ENCODE data around the gene UROC1.

The UROC1 gene

DNA sequence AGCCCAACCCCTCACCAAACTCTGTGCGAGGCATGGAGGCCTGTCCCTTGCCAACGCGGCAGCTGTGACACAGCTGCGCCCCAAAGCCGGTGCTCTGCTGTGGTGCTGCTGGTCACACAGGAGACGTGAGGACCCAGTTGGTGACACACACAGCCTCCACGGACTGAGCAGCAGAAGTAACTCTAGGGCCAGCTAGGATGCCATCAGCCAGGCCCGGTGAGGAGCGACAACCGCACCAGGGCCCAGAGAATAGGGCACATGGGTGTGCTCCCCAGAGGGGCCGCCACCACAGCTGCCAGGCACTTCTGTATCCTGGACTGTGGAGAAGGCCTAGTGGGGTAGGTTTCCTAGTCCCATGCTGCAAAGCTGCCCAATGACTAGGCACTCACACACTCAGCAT lies 52.6 kb downstream of the UROC1 start:
- H3K4me3 ChIP-seq (ENCODE audit: low read depth in 1 of 5, low read length in 5 of 5) = no peak overlapping the region
- H3K9ac ChIP-seq (ENCODE audit: low read length in 5 of 5) = no peak overlapping the region
- peak overlapping the region; percentile 50 for H3K27ac ChIP-seq (ENCODE audit: low read depth, low read length)
- peaks cover 7 to 96% (median 90%) of the 10 kb centered on the region in 5 donors for H3K36me3 ChIP-seq (ENCODE audit: control insufficient read depth in 5 of 5, insufficient read depth in 5 of 5, low read length in 5 of 5)
- H3K27me3 ChIP-seq (ENCODE audit: control insufficient read depth in 5 of 5, insufficient read depth in 4 of 5, low read length in 5 of 5) = no peaks in the 10 kb centered on the region
- H3K4me1 ChIP-seq (ENCODE audit: control insufficient read depth in 5 of 5, insufficient read depth in 5 of 5, low read length in 5 of 5) = peaks cover 4 to 42% (median 29%) of the 10 kb centered on the region in 5 donors
- no peaks in the 10 kb centered on the region for H3K9me3 ChIP-seq (ENCODE audit: control insufficient read depth in 5 of 5, low read length in 5 of 5)

DNA sequence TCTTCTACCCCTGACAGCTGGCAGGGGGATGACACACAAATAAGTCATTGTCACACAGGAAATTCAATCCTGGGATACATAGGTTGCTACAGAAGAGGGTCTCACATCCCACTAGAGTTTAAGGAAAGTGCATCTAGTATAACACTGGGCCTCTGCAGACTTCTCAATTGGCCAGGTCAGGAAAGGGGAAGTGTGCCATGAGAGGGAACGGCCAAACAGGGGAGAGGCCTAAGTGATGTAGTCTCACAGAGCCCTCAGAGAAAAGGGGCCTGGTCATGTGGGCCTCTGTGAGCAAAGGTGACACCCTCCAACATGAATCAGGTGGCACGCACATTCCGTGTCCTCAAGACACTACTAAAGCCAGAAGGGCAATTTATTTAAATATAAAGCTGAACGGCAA lies 53.1 kb downstream of the UROC1 start:
- Histone ChIP-seq H3K27me3 (ENCODE audit: control insufficient read depth in 5 of 5, insufficient read depth in 4 of 5, low read length in 5 of 5) (no peaks in the 10 kb centered on the region), H3K36me3 (ENCODE audit: control insufficient read depth in 5 of 5, insufficient read depth in 5 of 5, low read length in 5 of 5) (peaks cover 7 to 96% (median 90%) of the 10 kb centered on the region in 5 donors), H3K4me3 (ENCODE audit: low read depth in 1 of 5, low read length in 5 of 5) (no peak overlapping the region), H3K4me1 (ENCODE audit: control insufficient read depth in 5 of 5, insufficient read depth in 5 of 5, low read length in 5 of 5) (peaks cover 4 to 42% (median 29%) of the 10 kb centered on the region in 5 donors), H3K9me3 (ENCODE audit: control insufficient read depth in 5 of 5, low read length in 5 of 5) (no peaks in the 10 kb centered on the region), H3K27ac (ENCODE audit: low read depth, low read length) (peak overlapping the region; percentile 50), H3K9ac (ENCODE audit: low read length in 5 of 5) (peak overlapping the region in 1 of 5 donors; percentile 5)

DNA sequence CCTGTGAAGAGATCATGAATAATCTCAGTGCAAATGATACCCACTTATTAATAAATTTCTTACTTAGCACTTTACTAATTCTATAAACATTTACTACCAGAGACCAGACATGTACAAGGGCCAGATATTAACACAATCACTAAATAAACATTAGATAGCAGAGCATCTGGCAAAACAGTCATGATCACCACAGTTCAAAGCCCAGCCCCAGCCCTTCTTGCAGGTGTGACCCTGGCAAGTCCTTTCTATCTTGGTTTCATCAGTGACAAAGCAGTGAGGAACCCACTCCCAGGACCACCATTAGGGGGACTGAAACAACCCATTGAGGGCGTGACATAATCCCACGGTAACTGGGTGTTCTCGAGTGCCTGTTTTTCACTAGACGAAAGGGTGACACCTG lies 53.5 kb downstream of the UROC1 start:
- Histone ChIP-seq H3K9ac (ENCODE audit: low read length in 5 of 5) (peak overlapping the region in 1 of 5 donors; percentile 5), H3K27ac (ENCODE audit: low read depth, low read length) (no peak overlapping the region), H3K36me3 (ENCODE audit: control insufficient read depth in 5 of 5, insufficient read depth in 5 of 5, low read length in 5 of 5) (peaks cover 7 to 96% (median 90%) of the 10 kb centered on the region in 5 donors)

DNA sequence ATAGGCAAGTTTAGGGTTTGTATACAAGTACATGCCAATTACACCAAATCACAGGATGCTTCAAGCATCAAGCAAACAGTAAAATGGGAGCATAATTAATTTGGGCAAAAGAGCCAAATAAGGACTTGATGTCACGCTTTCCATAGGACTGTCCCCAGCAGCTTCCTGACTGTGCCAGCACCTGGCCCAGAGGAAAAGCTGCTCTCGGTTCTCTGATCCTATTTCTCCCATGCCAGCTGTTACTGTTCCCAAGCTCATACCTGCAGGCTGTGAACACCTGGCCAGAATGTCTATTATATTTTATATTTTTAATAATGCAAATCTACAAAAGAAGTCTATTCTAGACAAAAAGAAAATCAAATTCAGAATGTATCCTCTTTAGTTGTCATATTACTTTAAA lies 54.1 kb downstream of the UROC1 start:
- Histone ChIP-seq H3K36me3 (ENCODE audit: control insufficient read depth in 5 of 5, insufficient read depth in 5 of 5, low read length in 5 of 5) (peaks cover 10 to 96% (median 90%) of the 10 kb centered on the region in 5 donors), H3K27ac (ENCODE audit: low read depth, low read length) (no peak overlapping the region), H3K9ac (ENCODE audit: low read length in 5 of 5) (no peak overlapping the region), H3K4me1 (ENCODE audit: control insufficient read depth in 5 of 5, insufficient read depth in 5 of 5, low read length in 5 of 5) (peaks cover 4 to 38% (median 29%) of the 10 kb centered on the region in 5 donors), H3K27me3 (ENCODE audit: control insufficient read depth in 5 of 5, insufficient read depth in 4 of 5, low read length in 5 of 5) (no peaks in the 10 kb centered on the region), H3K4me3 (ENCODE audit: low read depth in 1 of 5, low read length in 5 of 5) (no peak overlapping the region), H3K9me3 (ENCODE audit: control insufficient read depth in 5 of 5, low read length in 5 of 5) (no peaks in the 10 kb centered on the region)

More for the DNA sequence above, 53.5 kb downstream of the UROC1 start:
- Histone ChIP-seq H3K4me1 (ENCODE audit: control insufficient read depth in 5 of 5, insufficient read depth in 5 of 5, low read length in 5 of 5) (peaks cover 4 to 42% (median 29%) of the 10 kb centered on the region in 5 donors), H3K27me3 (ENCODE audit: control insufficient read depth in 5 of 5, insufficient read depth in 4 of 5, low read length in 5 of 5) (no peaks in the 10 kb centered on the region), H3K4me3 (ENCODE audit: low read depth in 1 of 5, low read length in 5 of 5) (no peak overlapping the region), H3K9me3 (ENCODE audit: control insufficient read depth in 5 of 5, low read length in 5 of 5) (no peaks in the 10 kb centered on the region)

DNA sequence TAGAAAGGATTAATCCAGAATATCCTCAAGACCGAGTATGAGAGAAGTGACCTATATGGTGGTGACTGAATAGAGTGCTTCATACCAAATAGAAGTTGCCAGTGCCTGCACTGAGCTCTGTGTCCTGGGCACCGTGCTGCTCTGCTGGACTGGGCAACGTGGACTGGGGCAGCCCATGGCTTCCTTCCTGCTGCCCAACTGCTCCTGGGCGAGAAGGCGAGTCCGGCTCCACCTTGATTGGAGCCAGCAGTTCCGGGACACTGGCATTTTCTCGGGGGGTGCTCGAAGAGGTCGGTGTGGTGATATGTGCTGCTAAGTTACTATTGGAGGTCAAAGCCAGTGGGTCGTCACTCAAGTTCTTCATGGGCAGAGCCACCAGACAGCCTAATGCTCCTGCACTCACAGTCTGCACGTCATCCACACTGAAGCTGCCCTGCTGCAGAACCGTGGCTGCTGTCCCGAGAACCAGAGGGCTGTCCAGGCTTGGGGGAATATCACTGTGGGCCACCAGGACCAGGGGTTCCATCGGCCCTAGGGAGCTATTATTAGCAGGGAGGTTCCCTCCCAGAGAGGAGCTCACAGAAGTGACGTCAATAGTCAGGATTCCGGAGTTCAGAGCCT lies 56.0 kb downstream of the UROC1 start:
- Histone ChIP-seq H3K27me3 (ENCODE audit: control insufficient read depth in 5 of 5, insufficient read depth in 4 of 5, low read length in 5 of 5) (no peaks in the 10 kb centered on the region), H3K36me3 (ENCODE audit: control insufficient read depth in 5 of 5, insufficient read depth in 5 of 5, low read length in 5 of 5) (peaks cover 13 to 91% (median 86%) of the 10 kb centered on the region in 5 donors), H3K27ac (ENCODE audit: low read depth, low read length) (no peak overlapping the region), H3K9ac (ENCODE audit: low read length in 5 of 5) (no peak overlapping the region), H3K4me1 (ENCODE audit: control insufficient read depth in 5 of 5, insufficient read depth in 5 of 5, low read length in 5 of 5) (peaks cover 0 to 25% (median 19%) of the 10 kb centered on the region in 5 donors), H3K4me3 (ENCODE audit: low read depth in 1 of 5, low read length in 5 of 5) (no peak overlapping the region), H3K9me3 (ENCODE audit: control insufficient read depth in 5 of 5, low read length in 5 of 5) (no peaks in the 10 kb centered on the region)

DNA sequence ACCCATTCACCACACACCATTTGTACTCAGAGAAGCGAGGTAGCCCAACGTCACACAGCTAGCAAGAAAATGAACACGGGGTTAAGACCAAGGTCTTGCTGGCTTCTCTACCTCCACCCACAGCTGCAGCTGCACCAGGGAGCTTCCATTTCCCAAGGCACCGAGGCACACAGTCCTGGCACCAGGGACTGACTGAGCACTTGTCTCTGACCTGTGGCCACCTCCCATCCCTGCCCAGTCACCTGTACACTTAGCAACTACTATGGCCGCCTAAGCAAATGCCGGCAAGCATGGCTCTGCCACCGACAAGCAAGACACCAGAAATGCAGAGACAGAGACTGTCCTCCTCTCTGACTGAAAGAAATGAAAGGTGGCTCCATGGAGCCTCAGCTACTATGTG lies 57.2 kb downstream of the UROC1 start:
- no peak overlapping the region for H3K27ac ChIP-seq (ENCODE audit: low read depth, low read length)
- H3K9me3 ChIP-seq (ENCODE audit: control insufficient read depth in 5 of 5, low read length in 5 of 5) = no peaks in the 10 kb centered on the region
- no peak overlapping the region for H3K9ac ChIP-seq (ENCODE audit: low read length in 5 of 5)
- H3K27me3 ChIP-seq (ENCODE audit: control insufficient read depth in 5 of 5, insufficient read depth in 4 of 5, low read length in 5 of 5) = no peaks in the 10 kb centered on the region
- peaks cover 0 to 16% (median 10%) of the 10 kb centered on the region in 5 donors for H3K4me1 ChIP-seq (ENCODE audit: control insufficient read depth in 5 of 5, insufficient read depth in 5 of 5, low read length in 5 of 5)
- H3K4me3 ChIP-seq (ENCODE audit: low read depth in 1 of 5, low read length in 5 of 5) = no peak overlapping the region
- H3K36me3 ChIP-seq (ENCODE audit: control insufficient read depth in 5 of 5, insufficient read depth in 5 of 5, low read length in 5 of 5) = peaks cover 13 to 88% (median 81%) of the 10 kb centered on the region in 5 donors

DNA sequence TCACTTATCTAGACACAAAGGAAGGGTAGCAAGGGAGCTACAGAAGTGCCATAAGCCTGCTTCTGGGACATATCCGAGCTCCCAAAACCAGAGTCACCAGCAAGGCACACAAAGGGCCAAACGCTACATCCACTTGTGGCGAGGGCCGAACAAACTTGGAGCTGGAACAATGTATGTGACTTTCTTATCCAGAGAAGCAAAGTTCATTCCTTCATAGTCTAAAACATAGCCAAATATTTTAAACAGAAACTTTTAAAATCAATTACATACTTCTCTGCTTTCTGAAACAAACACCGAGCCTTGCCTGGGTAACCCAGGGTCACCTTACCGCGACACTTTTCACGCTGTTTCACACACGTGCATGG lies 57.8 kb downstream of the UROC1 start:
- peaks cover 14 to 84% (median 74%) of the 10 kb centered on the region in 5 donors for H3K36me3 ChIP-seq (ENCODE audit: control insufficient read depth in 5 of 5, insufficient read depth in 5 of 5, low read length in 5 of 5)
- H3K9me3 ChIP-seq (ENCODE audit: control insufficient read depth in 5 of 5, low read length in 5 of 5) = no peaks in the 10 kb centered on the region
- H3K4me1 ChIP-seq (ENCODE audit: control insufficient read depth in 5 of 5, insufficient read depth in 5 of 5, low read length in 5 of 5) = peaks cover 0 to 13% (median 7%) of the 10 kb centered on the region in 5 donors
- no peak overlapping the region for H3K4me3 ChIP-seq (ENCODE audit: low read depth in 1 of 5, low read length in 5 of 5)
- no peaks in the 10 kb centered on the region for H3K27me3 ChIP-seq (ENCODE audit: control insufficient read depth in 5 of 5, insufficient read depth in 4 of 5, low read length in 5 of 5)
- no peak overlapping the region for H3K27ac ChIP-seq (ENCODE audit: low read depth, low read length)
- H3K9ac ChIP-seq (ENCODE audit: low read length in 5 of 5) = no peak overlapping the region

DNA sequence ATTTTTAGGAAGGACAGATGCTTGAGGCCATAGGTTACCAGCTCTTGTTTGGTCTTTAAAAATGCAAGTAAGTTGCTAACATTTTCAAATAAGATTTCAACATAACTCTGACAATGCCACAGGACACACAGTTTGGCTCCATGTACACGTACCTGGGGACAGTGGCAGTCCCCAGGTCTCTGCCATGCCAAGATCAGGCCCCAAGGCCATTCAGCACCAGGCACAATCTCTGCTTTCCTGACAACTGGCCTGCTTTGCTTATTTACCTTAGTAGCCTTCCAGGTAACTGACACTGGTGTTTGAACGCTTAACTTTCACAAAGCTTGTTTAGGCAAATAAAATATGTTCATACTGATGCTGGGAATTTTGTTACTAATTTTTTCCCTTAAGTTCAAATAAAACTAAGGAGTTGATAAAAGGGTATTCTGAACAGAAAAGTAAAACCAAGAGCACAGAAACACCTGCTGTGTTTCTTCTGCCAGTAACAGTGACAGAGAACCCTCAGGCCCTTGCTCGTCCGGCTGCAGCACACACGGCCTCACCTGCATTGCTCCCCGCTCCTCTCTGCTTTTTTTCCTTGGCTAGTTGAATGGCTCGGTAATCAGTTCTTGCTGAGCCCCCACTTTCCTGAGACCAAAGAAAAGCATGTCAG lies 58.3 kb downstream of the UROC1 start:
- H3K27ac ChIP-seq (ENCODE audit: low read depth, low read length) = no peak overlapping the region
- no peaks in the 10 kb centered on the region for H3K27me3 ChIP-seq (ENCODE audit: control insufficient read depth in 5 of 5, insufficient read depth in 4 of 5, low read length in 5 of 5)
- H3K4me3 ChIP-seq (ENCODE audit: low read depth in 1 of 5, low read length in 5 of 5) = no peak overlapping the region
- peaks cover 0 to 12% (median 1%) of the 10 kb centered on the region in 5 donors for H3K4me1 ChIP-seq (ENCODE audit: control insufficient read depth in 5 of 5, insufficient read depth in 5 of 5, low read length in 5 of 5)
- H3K36me3 ChIP-seq (ENCODE audit: control insufficient read depth in 5 of 5, insufficient read depth in 5 of 5, low read length in 5 of 5) = peaks cover 18 to 82% (median 69%) of the 10 kb centered on the region in 5 donors
- H3K9ac ChIP-seq (ENCODE audit: low read length in 5 of 5) = no peak overlapping the region
- no peaks in the 10 kb centered on the region for H3K9me3 ChIP-seq (ENCODE audit: control insufficient read depth in 5 of 5, low read length in 5 of 5)

DNA sequence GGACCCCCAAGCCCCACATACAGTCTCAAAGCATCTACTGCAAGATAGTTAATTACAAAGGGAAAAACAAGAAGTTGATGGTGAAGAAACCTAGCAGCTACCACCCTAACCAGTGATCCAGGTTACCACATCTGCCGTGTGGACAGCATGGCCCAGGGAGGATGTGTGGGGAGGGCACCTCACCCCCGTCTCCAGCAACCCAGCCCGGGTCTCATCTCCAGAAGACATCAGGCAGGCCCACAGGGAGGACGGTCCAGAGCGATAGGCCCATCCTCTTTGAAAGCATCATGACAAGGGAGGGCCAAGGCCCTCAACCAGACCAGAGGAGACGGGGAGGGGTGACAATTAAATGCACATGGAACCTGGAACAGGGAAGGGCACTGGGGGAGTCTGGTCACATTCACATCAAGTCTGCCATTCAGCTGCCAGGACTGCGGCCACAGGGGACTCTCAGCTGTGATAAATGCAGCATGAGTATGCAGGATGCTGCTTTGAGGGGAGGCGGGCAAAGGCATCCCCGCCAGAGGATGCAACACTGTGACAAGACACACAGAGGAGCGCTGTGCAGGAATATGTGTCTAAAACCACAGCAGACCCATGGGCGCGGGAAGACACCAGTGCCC lies 60.7 kb downstream of the UROC1 start:
- H3K27ac ChIP-seq (ENCODE audit: low read depth, low read length) = no peak overlapping the region
- peaks cover 16 to 75% (median 60%) of the 10 kb centered on the region in 5 donors for H3K36me3 ChIP-seq (ENCODE audit: control insufficient read depth in 5 of 5, insufficient read depth in 5 of 5, low read length in 5 of 5)
- no peaks in the 10 kb centered on the region for H3K9me3 ChIP-seq (ENCODE audit: control insufficient read depth in 5 of 5, low read length in 5 of 5)

DNA sequence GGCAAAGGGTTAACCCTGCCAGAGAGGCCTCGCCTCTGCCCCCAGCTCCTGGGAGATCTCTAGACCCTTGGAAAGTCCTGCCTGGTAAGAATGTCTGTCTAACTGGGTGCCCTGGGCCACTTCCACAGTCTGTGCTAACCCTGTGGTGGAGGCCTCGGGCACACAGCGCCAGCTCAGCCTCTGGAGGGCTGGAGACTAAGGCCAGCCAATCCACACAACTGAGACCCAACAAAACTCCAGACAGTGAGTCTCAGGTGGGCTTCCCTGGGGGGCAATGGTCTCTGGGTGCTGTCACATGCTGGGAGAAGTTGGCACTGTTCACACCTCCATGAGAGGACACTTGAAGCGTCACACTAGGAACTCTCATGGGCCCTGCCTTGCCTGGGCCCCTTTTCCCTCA lies 61.4 kb downstream of the UROC1 start:
- Histone ChIP-seq H3K4me3 (ENCODE audit: low read depth in 1 of 5, low read length in 5 of 5) (no peak overlapping the region), H3K9ac (ENCODE audit: low read length in 5 of 5) (peak overlapping the region in 1 of 5 donors; percentile 2), H3K9me3 (ENCODE audit: control insufficient read depth in 5 of 5, low read length in 5 of 5) (no peaks in the 10 kb centered on the region), H3K27ac (ENCODE audit: low read depth, low read length) (no peak overlapping the region), H3K27me3 (ENCODE audit: control insufficient read depth in 5 of 5, insufficient read depth in 4 of 5, low read length in 5 of 5) (no peaks in the 10 kb centered on the region), H3K36me3 (ENCODE audit: control insufficient read depth in 5 of 5, insufficient read depth in 5 of 5, low read length in 5 of 5) (peaks cover 14 to 75% (median 60%) of the 10 kb centered on the region in 5 donors), H3K4me1 (ENCODE audit: control insufficient read depth in 5 of 5, insufficient read depth in 5 of 5, low read length in 5 of 5) (peaks cover 0 to 12% (median 0%) of the 10 kb centered on the region in 5 donors)

More for the DNA sequence above, 60.7 kb downstream of the UROC1 start:
- Histone ChIP-seq H3K27me3 (ENCODE audit: control insufficient read depth in 5 of 5, insufficient read depth in 4 of 5, low read length in 5 of 5) (no peaks in the 10 kb centered on the region), H3K4me1 (ENCODE audit: control insufficient read depth in 5 of 5, insufficient read depth in 5 of 5, low read length in 5 of 5) (peaks cover 0 to 12% (median 0%) of the 10 kb centered on the region in 5 donors), H3K9ac (ENCODE audit: low read length in 5 of 5) (no peak overlapping the region), H3K4me3 (ENCODE audit: low read depth in 1 of 5, low read length in 5 of 5) (no peak overlapping the region)

All from subcutaneous abdominal adipose tissue (tissue), 5 donors.